NT2/D1 (cell line): ENCODE results near the gene NUTM1.
A peak's percentile ranks its signal among the peaks of the same experiment; 100 is the strongest.

Experiments used
- DNase-seq: peaks from one replicate; pipeline ENCODE4 v3.0.0-alpha.2; 2011; ENCODE audit warnings: low read depth, low spot score
- H3K27me3 ChIP-seq: 2 replicates; pipeline ENCODE4 v1.6.0; 2011; ENCODE audit warnings: mild to moderate bottlenecking; ENCODE audit not compliant: insufficient read length, insufficient read depth
- H3K36me3 ChIP-seq: 2 replicates; pipeline ENCODE4 v1.6.1; 2011; ENCODE audit warnings: mild to moderate bottlenecking, low read length, mixed read lengths; ENCODE audit not compliant: insufficient read depth, insufficient read length
- H3K4me1 ChIP-seq: 2 replicates; pipeline ENCODE4 v1.5.1; 2011; ENCODE audit not compliant: insufficient read depth, insufficient read length
- H3K4me3 ChIP-seq: 2 replicates; pipeline ENCODE4 v1.5.1; 2011; ENCODE audit warnings: low read depth; ENCODE audit not compliant: insufficient read length
- H3K9ac ChIP-seq: 2 replicates; pipeline ENCODE4 v1.6.0; 2011; ENCODE audit warnings: low read depth; ENCODE audit not compliant: insufficient read length
- H3K9me3 ChIP-seq: 2 replicates; pipeline ENCODE4 v1.5.1; 2011; ENCODE audit warnings: mild to moderate bottlenecking, low read length; ENCODE audit not compliant: insufficient read depth
- SUZ12 ChIP-seq: IDR thresholded peaks from 2 replicates; pipeline ENCODE4 v1.6.1; 2011; ENCODE audit not compliant: insufficient read length, insufficient read depth; ENCODE audit errors: extremely low read depth
- YY1 ChIP-seq: IDR thresholded peaks from 2 replicates; pipeline ENCODE4 v1.6.1; 2011; ENCODE audit not compliant: insufficient read length, insufficient read depth
- ZNF274 ChIP-seq: IDR thresholded peaks from 2 replicates; pipeline ENCODE4 v1.6.1; 2011; ENCODE audit warnings: mild to moderate bottlenecking, low read depth, low read length

The NUTM1 gene

GRCh38 chr15:34361278-34361677, 18.2 kb downstream of the NUTM1 start:
- H3K36me3 ChIP-seq, result peaks cover 75% of the 10 kb centered on the region
- H3K4me1 ChIP-seq, result peaks cover 10% of the 10 kb centered on the region
- no peaks in the 10 kb centered on the region for H3K27me3 ChIP-seq

GRCh38 chr15:34362047-34362773, 19.1 kb downstream of the NUTM1 start:
- DNase-seq, result no peak
- no peak overlapping the region for H3K9ac ChIP-seq
- no peaks in the 10 kb centered on the region for H3K9me3 ChIP-seq
- no peaks in the 10 kb centered on the region for H3K27me3 ChIP-seq
- peaks cover 10% of the 10 kb centered on the region for H3K4me1 ChIP-seq
- no peak for TF ChIP-seq ZNF274
- no peak overlapping the region for H3K4me3 ChIP-seq
- peaks cover 67% of the 10 kb centered on the region for H3K36me3 ChIP-seq

More at GRCh38 chr15:34361278-34361677, 18.2 kb downstream of the NUTM1 start:
- DNase-seq, result no peak
- Histone ChIP-seq H3K9ac (no peak overlapping the region), H3K4me3 (no peak overlapping the region), H3K9me3 (no peaks in the 10 kb centered on the region)
- TF ChIP-seq ZNF274, result no peak
- no peak for TF ChIP-seq YY1

GRCh38 chr15:34364041-34364440, 20.9 kb downstream of the NUTM1 start:
- peaks cover 8% of the 10 kb centered on the region for H3K4me1 ChIP-seq

GRCh38 chr15:34365091-34365825, 22.1 kb downstream of the NUTM1 start:
- Histone ChIP-seq H3K4me3 (peak overlapping the region; percentile 77), H3K4me1 (peaks cover 8% of the 10 kb centered on the region), H3K27me3 (no peaks in the 10 kb centered on the region), H3K9me3 (no peaks in the 10 kb centered on the region), H3K9ac (peak overlapping the region; percentile 50), H3K36me3 (peaks cover 40% of the 10 kb centered on the region)
- no peak for DNase-seq
- TF ChIP-seq ZNF274 (no peak), SUZ12 (no peak), YY1 (no peak)

More at GRCh38 chr15:34364041-34364440, 20.9 kb downstream of the NUTM1 start:
- H3K27me3 ChIP-seq, result no peaks in the 10 kb centered on the region
- DNase-seq, result no peak
- peaks cover 50% of the 10 kb centered on the region for H3K36me3 ChIP-seq
- no peak overlapping the region for H3K9ac ChIP-seq
- H3K4me3 ChIP-seq, result no peak overlapping the region
- H3K9me3 ChIP-seq, result no peaks in the 10 kb centered on the region
- no peak for TF ChIP-seq SUZ12

- H3K9ac ChIP-seq, result peak overlapping the region; percentile 86
- no peaks in the 10 kb centered on the region for H3K9me3 ChIP-seq
- H3K4me3 ChIP-seq, result peak overlapping the region; percentile 77
- DNase-seq, result no peak
- peaks cover 35% of the 10 kb centered on the region for H3K36me3 ChIP-seq
- TF ChIP-seq YY1 (no peak), SUZ12 (no peak), ZNF274 (no peak)
- H3K4me1 ChIP-seq, result peaks cover 8% of the 10 kb centered on the region
- no peaks in the 10 kb centered on the region for H3K27me3 ChIP-seq
These were observed 22.7 kb downstream of the NUTM1 start for GRCh38 chr15:34365836-34366235.

GRCh38 chr15:34366271-34367065, 23.4 kb downstream of the NUTM1 start:
- H3K4me3 ChIP-seq, result peak overlapping the region; percentile 77
- no peaks in the 10 kb centered on the region for H3K9me3 ChIP-seq
- H3K36me3 ChIP-seq, result peaks cover 29% of the 10 kb centered on the region
- peak; percentile 77 for DNase-seq
- no peaks in the 10 kb centered on the region for H3K27me3 ChIP-seq
- peak overlapping the region; percentile 86 for H3K9ac ChIP-seq
- no peak for TF ChIP-seq SUZ12
- no peak for TF ChIP-seq ZNF274
- no peak for TF ChIP-seq YY1
- H3K4me1 ChIP-seq, result peaks cover 8% of the 10 kb centered on the region

GRCh38 chr15:34367101-34368081, 24.3 kb downstream of the NUTM1 start, which contains the start of gene LPCAT4:
TSS of gene LPCAT4 (minus strand) at chr15:34367196. CDS start at chr15:34367100, 96 bp downstream.
- H3K9ac ChIP-seq, result peak within 1 kb of the TSS; percentile 89
- H3K9me3 ChIP-seq, result no peaks in the 10 kb centered on the region
- no peak for TF ChIP-seq YY1
- no peak for TF ChIP-seq ZNF274
- TF ChIP-seq SUZ12, result no peak
- H3K4me1 ChIP-seq, result peaks cover 8% of the 10 kb centered on the region
- DNase-seq, result peak; percentile 62
- H3K36me3 ChIP-seq, result peaks cover 23% of the 10 kb centered on the region
- no peaks in the 10 kb centered on the region for H3K27me3 ChIP-seq
- H3K4me3 ChIP-seq, result peak within 1 kb of the TSS; percentile 78
